IPS-NIHi11 (cell line): Measurements from ENCODE around the gene ITPA.

ENCODE experiments used
- DNase-seq: peaks from one replicate; pipeline ENCODE4 v3.0.0; 2012; ENCODE audit warnings: mixed read lengths, low spot score

The ITPA gene

GRCh38 chr20:3209257-3209945, at the start of gene ITPA:
Gene ITPA (plus strand): TSS chr20:3209498. CDS start chr20:3209552, 54 bp downstream.
- DNase-seq: peak; percentile 73

GRCh38 chr20:3160418-3160817, 48.9 kb upstream of the ITPA start:
- no peak for DNase-seq

GRCh38 chr20:3161316-3162079, 47.8 kb upstream of the ITPA start:
- no peak for DNase-seq

GRCh38 chr20:3162080-3162611, 47.2 kb upstream of the ITPA start:
- DNase-seq: no peak

- DNase-seq: no peak
Measured at GRCh38 chr20:3163099-3164042, 45.9 kb upstream of the ITPA start.

- DNase-seq: no peak
Measured at GRCh38 chr20:3164043-3164762, 45.1 kb upstream of the ITPA start.

GRCh38 chr20:3164763-3165410, 44.4 kb upstream of the ITPA start:
- no peak for DNase-seq

- no peak for DNase-seq
Measured at GRCh38 chr20:3165473-3166337, 43.6 kb upstream of the ITPA start.

GRCh38 chr20:3166338-3166912, 42.9 kb upstream of the ITPA start:
- DNase-seq: no peak

- no peak for DNase-seq
Measured at GRCh38 chr20:3166913-3167342, 42.4 kb upstream of the ITPA start.

GRCh38 chr20:3167738-3168078, 41.6 kb upstream of the ITPA start:
- peak; percentile 49 for DNase-seq

- DNase-seq: peak; percentile 93
Measured at GRCh38 chr20:3168079-3168828, 41.0 kb upstream of the ITPA start.

GRCh38 chr20:3168829-3169590, 40.3 kb upstream of the ITPA start:
- DNase-seq: no peak

GRCh38 chr20:3171391-3172125, 37.7 kb upstream of the ITPA start:
- no peak for DNase-seq

- no peak for DNase-seq
Measured at GRCh38 chr20:3172126-3172932, 37.0 kb upstream of the ITPA start.

- DNase-seq: peak; percentile 86
Measured at GRCh38 chr20:3172933-3173609, 36.2 kb upstream of the ITPA start, which contains the start of gene LZTS3. Gene LZTS3 (minus strand): TSS chr20:3173549. CDS start chr20:3167163, 6,386 bp downstream.
